G401 (cell line): ENCODE measurements around the gene ACTRT2. TPM values are rescaled to one million over a fixed set of nuclear protein-coding genes. Genes with fewer than 3 reads are reported as not detected.

ENCODE experiments used
- DNase-seq: peaks from one replicate; pipeline ENCODE4 v3.0.0-alpha.2; 2015; ENCODE audit warnings: low spot score
- in situ Hi-C: cut with HindIII; loops from 2 replicates; pipeline ENCODE4 v1.10.0; 2016; ENCODE audit warnings: low sequenced_read_pairs, mixed read lengths
- total RNA-seq: library from RNA; depleted of rRNA; stranded (reverse); fragments of >200 nt; shearing (Covaris generic); gene quantifications from 2 replicates; pipeline ENCODE4 v1.2.3, GENCODE V29; 2014

The ACTRT2 gene
- total RNA-seq, 1 experiment from 2014 or later = not detected

DNA sequence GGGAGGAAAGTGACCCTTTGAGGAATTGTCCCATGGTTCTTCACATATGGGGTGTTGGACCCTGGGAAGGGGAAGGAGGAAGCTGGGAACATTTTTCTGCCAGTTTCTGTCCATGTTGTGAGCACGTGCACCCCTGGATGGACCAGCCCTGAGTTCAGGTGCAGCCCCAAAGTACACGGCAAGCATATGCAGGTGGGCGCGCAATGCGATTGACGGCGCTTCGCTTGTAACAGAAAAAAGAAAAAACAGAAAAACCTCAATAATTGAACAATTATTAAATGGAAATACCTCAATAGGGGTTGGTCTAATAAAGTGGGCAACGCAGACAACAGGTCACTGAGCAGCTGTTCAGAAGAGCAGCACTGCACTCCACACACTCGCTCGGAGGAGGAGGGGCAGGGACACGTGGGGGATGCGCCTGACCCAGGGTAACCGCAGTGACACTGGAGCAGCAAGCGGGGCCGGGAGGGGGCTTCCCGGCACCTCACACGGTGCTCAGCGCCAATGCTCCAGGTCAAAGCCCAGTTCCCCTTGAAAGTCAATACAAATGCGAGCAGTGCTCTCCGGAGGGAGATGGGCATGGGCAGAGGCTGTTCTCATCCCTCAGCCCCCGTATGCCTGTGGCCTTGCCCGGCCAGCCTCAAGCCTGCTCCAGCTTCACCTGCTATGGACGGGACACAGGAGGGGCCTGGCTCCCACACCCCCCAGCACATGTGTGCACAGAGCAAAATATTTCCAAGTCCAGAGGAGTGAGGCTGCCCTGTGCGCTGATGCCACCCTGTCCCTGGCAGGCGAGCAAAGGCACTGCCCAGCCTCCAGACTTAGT lies 6.6 kb upstream of the ACTRT2 start:
- in situ Hi-C loops = no loop called here

GRCh38 chr1:3015269-3015635 lies 6.0 kb upstream of the ACTRT2 start:
- in situ Hi-C loops = no loop called here

More for the DNA sequence above, 6.6 kb upstream of the ACTRT2 start:
- no peak for DNase-seq

DNA sequence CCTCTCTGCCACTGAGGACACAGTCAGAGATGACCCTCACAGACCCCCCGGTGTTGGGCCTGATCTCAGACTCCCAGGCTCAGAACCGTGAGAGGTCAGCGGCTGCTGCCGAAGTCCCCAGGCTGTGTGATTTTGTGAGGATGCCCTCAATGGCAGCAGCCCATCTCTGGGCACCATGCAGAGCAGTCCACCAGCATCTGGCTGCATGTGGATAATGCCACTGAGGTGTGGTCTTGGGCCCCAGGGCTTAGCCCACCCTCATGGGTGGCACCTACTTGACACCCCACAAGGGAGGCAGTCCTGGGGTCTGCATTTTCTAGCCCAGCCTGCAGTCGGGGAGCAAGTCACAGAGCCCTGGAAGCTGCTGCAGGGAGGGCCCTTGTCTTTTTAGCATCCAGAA lies 5.5 kb upstream of the ACTRT2 start:
- in situ Hi-C loops = no loop called here
- DNase-seq = no peak

More at GRCh38 chr1:3015269-3015635, 6.0 kb upstream of the ACTRT2 start:
- DNase-seq = no peak

GRCh38 chr1:3016641-3017439 lies 4.4 kb upstream of the ACTRT2 start:
- in situ Hi-C loops = no loop called here
- no peak for DNase-seq

GRCh38 chr1:3017440-3018050 lies 3.7 kb upstream of the ACTRT2 start:
- no peak for DNase-seq
- in situ Hi-C loops = no loop called here

DNA sequence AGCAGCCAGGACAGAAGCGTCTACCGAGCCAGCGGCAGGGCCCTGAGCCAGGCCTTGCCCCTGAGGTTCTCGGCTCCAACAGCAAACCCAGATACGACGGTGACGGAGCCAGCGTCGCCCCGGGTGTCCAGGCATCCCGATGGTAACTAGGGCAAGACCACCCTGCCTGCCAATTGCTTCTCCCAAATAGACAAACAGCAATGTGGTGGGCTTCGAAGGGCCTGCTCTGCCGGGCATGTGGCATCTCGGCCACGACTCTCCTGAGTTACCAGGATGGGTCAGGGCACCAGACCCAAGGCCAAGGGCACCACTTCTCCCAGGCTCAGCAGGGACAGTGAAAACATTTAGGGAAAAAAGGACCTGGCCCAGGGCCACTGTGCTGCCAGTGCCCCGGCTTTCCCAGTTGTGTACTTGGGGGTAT lies 3.2 kb upstream of the ACTRT2 start:
- no peak for DNase-seq
- in situ Hi-C loops = no loop called here

DNA sequence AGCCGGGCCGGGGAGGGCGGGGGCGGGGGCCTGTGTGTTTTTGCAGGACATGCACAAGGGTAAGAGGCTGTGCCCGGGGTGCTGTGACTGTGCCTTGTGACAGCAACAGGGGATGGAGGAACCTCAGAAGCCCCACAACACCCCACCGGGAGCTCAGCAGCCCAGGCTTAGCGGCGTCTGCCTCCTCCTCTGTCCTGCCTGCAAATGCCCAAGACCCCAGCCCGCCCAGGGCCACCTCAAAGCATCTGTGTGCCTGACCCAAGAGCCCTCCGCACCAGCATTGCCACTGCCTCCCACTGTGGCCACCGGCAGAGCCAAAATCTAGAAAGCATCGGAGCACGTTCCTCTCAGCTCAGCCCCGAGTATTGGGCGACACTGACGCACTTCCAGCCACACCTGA lies 2.7 kb upstream of the ACTRT2 start:
- DNase-seq = no peak
- in situ Hi-C loops = no loop called here

DNA sequence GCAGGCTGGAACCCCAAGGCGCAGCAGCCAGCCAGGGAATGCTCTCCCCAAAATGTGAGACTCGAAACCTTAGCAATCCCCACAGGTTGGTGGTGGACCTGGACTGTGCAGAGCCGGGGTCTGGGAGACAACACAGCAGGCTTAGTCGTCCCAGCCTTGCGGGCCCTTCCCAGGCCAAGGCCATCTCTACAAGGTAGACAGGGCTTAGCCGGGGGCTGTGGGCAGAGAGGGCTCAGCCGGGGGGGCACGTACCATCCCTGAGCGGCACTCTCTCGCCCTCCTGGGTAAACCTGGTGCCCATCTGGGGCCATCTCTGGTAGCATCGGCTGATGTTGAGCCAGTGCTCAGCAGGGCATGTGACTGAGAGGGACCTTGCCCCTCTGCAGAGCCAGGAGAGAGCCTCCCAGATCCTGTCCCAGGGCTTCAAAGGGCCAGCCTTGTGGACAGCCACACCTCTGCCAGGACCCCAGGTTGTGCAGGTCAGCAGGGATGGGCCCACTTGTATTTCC lies 2.2 kb upstream of the ACTRT2 start:
- in situ Hi-C loops = no loop called here
- no peak for DNase-seq

GRCh38 chr1:3019516-3020051 lies 1.7 kb upstream of the ACTRT2 start:
- no peak for DNase-seq
- in situ Hi-C loops = no loop called here

GRCh38 chr1:3020263-3020909 lies 881 bp upstream of the ACTRT2 start:
- in situ Hi-C loops = no loop called here
- no peak for DNase-seq

DNA sequence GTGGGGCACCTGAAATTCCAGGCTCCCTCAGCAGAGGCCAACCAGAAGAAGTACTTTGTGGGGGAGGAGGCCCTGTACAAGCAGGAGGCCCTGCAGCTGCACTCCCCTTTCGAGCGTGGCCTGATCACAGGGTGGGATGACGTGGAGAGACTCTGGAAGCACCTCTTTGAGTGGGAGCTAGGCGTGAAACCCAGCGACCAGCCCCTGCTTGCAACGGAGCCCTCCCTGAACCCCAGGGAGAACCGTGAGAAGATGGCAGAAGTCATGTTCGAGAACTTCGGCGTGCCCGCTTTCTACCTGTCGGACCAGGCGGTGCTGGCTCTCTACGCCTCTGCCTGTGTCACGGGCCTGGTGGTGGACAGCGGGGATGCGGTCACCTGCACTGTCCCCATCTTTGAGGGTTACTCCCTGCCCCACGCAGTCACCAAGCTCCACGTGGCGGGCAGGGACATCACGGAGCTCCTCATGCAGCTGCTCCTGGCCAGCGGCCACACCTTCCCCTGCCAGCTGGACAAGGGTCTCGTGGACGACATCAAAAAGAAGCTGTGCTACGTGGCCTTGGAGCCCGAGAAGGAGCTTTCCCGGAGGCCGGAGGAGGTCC lies 634 bp downstream of the ACTRT2 start:
- in situ Hi-C loops = no loop called here
- no peak for DNase-seq

DNA sequence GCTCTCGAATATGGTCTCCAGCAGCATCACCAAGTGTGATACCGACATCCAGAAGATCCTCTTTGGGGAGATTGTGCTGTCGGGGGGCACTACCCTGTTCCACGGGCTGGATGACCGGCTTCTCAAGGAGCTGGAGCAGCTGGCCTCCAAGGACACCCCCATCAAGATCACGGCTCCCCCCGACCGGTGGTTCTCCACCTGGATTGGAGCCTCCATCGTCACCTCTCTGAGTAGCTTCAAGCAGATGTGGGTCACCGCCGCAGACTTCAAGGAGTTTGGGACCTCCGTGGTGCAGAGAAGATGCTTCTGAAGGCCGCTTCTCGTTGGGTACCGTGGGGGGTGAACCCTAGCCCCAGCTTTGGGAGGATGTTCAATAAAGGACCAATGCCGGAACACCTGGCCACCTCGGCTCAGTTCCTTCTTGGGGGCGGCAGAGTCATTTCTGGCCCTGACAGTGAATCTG lies 1.3 kb downstream of the ACTRT2 start:
- no peak for DNase-seq
- in situ Hi-C loops = no loop called here

GRCh38 chr1:3022976-3023375 lies 1.7 kb downstream of the ACTRT2 start:
- in situ Hi-C loops = no loop called here
- DNase-seq = no peak

- DNase-seq = no peak
- in situ Hi-C loops = no loop called here
Observed at GRCh38 chr1:3024019-3024418, 2.8 kb downstream of the ACTRT2 start.

DNA sequence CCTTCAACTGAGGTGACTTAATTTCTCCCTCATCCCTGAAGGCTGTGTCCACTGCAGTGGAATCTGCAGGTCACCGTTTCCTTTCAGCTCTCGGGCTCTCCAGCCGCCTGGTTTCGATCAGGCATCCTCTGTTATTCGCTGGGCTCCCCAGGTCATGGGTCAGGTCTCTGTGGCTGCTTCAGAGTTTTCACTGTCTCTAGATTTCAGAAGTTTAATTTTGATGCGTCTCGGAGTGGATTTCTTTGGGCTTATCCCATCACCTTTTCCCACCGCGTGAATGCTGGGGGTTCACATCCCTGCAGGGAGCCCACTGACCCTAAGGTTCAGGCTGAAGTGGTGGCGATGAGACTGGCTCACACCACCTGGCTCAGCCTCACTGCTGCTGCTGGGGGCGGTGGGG lies 3.3 kb downstream of the ACTRT2 start:
- no peak for DNase-seq
- in situ Hi-C loops = no loop called here

DNA sequence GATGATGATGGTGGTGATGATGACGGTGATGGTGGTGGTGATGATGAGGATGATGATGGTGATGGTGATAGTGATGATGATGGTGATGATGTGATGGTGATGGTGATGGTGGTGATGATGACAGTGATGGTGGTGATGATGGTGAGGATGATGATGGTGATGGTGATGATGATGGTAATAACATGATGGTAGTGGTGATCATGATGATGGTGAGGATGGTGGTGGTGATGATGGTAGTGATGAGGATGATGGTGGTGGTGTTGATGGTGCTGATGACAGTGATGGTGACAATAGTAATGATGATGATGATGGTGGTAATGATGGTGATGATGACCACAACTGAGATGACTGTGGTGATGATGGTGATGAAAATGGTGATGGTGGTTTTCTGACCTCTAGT lies 4.9 kb downstream of the ACTRT2 start:
- in situ Hi-C loops = no loop called here
- no peak for DNase-seq

DNA sequence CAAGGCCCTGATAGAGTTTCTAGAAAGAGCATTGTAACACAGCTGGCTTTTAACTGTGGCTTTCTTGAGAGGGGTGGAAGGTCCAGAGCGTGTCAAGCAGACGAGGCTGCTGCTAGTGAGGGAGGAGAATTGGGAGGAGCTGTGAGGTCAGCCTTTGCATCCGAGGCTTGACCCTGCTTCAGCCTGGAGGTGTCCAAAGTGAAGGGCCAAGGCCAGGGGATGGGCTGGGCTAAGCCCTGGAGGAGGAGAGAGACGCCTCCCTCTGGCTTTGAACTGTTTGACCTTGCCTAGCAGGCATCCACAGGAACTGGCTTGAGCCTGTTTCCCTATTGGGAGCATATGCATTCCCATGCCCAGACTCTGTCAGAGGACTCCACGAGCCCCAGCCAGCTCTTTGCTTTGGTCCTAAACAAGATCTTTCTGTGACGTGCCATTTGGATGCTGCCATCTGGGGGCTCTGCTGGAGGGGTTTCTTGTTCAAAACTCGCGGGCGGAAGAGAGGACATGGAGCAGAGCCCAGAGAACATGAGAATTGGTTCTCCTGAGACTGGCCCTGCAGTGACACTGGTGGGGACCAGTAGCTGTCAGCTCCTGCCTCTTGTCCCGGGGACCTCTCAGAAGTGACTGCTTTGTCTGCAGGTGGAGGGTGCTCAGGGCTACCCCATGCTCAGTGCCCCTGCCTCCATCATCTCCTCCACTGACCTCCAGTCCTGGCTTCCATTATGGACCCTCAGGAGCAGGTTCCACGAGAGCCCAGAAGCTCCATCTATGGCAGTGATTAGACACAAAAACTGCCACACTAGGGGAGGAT lies 5.5 kb downstream of the ACTRT2 start:
- DNase-seq = no peak
- in situ Hi-C loops = no loop called here
